Stimulated activated CD8-positive, alpha-beta memory T cell treated with anti-CD3 and anti-CD28 coated beads, Interleukin-4, amount 100 ng/mL, for 4 hours (primary cell): ENCODE results near the gene FGF16.
"Not testable (repeated sequence)": the region's sequence is repeated elsewhere in the genome, so short reads cannot be mapped to it uniquely, and the experiment has no call there.

Experiments
- DNase-seq, 2 donors: peaks; one replicate each; pipeline ENCODE4 v3.0.0-alpha.2; 2020; ENCODE audit warnings: low read depth in 2 of 2, low spot score in 1 of 2

Gene FGF16

DNA sequence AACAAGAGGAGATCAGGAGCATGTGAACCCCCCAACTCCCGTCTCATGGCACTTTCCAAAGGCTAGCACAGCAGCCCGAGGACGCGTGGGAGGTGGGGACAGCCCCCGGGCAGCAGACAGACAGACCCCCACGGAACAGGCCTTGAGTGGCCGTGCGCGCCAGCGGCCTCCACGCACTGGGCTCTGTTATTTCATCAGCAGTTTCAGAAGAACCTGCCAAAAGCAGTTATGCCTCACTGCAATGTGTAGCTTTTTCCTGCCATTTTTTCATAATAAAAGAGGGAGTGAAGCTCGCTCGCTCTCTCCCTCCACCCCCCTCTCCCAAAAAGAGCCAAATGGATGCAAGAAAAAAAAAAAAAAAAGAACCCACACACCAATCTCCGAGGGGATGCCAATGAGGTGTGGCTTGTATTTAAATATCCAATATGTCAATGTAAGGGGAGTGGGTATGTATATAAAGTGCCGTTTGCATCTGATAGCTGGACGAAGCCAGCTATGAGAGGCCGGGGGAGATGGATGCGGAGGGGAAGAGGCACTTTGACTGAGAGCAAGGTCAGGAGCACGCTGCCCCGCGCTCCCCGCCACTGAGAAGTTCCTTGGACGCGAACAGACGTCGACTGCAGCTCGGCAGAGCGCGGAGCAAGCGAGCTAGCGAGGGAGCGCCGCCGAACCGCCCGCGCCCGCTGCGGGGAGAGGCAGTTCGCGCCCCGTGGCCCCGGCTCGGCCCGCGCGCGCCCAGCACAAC is at the start of gene FGF16:
Gene FGF16 (plus strand): TSS at position 482 of the 745 bp plus-strand sequence. CDS start 286 bp downstream, outside the sequence.
- no peak for DNase-seq

DNA sequence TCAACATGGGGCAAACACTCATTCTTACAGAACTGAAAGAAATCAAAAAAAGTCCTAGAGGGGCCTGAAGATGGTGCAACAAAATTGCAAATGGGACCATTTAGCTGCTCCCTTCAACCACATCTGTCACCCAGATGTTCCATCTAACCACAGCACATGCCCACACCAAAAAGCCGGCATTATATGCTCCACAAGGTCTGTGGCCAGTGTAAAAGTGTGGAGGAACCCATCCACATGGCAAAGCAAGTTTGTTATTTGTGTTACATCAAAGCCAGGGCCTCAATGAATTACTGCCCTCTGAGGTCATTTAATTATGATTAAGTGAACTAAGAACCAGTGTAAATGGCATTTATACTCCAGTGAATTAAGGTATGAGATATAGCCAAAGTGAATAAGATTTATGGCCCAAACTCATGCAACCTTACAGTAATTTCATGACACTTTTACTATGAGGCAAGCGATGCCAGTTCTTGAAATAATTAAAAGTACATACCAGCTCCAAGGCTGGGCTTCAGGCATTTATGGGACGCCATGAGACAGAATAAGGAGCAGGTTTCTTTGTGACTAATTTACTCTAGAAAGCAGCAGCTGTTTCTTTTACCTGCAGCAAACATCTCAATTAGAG is 48.7 kb upstream of the FGF16 start:
- DNase-seq: no peak

DNA sequence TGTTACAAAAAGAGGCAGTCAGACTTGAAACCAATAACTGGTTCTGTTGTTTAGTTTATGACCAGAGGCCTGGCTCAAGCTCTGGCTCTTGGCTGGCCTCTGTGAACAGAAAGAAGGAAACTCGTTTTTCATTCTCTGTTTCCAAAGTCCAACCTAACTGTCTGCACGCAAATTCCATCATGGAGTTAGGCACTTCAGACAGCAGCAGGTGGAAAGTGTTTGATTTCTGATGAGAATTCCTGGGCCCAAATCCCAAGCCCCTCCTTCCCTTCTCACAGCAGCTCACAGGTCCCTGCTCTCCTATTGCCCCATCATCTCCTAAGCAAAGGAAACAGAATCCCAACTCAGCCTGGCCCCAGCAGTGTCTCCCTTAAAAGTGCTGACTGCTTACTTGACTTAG is 42.8 kb upstream of the FGF16 start:
- DNase-seq: no peak

DNA sequence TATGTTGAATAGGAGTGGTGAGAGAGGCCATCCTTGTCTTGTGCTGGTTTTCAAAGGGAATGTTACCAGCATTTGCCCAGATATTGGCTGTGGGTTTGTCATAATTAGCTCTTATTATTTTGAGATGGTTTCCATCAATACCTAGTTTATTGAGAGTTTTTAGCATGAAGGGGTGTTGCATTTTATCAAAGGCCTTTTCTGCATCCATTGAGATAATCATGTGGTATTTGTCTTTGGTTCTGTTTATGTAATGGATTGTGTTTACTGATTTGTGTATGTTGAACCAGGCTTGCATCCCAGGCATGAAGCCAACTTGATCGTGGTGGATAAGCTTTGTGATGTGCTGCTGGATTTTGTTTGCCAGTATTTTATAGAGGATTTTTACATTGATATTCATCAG is 39.4 kb upstream of the FGF16 start:
- DNase-seq: not testable (repeated sequence)

DNA sequence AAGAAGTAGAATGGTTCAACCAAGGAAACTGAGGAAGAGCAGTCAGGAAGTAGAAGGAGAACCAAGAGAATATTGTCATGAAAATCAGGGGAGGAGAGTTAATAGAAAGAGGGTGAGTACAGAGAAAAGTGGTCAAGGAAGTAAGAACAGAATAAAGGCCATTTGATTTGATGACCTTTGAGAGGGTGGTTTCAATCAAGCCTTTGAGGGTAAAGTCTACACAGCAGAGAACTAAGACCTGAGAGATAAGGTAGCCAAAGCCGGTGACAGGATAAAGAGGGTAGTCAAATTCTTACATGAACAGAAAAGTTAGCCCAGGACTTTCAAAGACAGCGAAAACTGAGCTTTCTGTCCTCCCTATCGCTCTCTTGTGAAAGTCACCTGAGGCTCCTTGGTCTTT is 34.6 kb upstream of the FGF16 start:
- DNase-seq: no peak

DNA sequence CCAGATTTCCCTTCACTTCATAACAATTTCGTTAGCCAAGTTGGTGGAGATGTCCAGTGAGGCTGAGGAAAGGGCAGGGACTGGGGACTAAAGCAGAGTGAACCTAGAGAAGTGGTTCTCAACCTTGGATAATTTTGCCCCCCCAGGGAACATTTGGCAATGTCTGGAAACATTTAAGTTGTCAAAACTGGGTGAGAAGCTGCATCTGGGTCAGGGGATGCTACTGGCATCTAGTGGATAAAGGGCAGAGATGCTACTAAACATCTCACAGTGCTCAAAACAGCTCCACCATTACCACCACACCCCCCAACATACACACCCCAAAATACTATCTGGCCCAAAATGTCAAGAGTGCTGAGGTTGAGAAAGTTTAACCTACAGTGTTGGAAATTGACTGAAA is 32.0 kb upstream of the FGF16 start:
- DNase-seq: no peak

DNA sequence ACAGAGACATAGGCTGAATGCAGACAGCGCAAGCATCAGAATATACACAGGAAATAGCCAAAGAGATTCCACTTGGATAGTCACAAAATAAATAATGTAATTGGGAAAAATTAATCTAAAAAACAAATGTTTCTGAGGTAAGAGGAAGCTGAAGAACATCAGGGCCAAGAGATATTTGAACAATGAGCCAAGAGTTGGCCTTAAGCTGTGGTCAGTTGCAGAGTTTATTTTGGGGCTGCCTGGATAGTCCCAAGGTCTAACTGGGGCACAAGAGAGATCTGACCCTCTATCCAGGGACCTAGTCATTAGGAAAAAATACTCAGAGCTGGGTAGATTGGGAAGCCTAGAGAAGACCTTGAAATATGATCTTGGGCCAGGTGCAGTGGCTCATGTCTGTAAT is 31.3 kb upstream of the FGF16 start:
- DNase-seq: no peak

DNA sequence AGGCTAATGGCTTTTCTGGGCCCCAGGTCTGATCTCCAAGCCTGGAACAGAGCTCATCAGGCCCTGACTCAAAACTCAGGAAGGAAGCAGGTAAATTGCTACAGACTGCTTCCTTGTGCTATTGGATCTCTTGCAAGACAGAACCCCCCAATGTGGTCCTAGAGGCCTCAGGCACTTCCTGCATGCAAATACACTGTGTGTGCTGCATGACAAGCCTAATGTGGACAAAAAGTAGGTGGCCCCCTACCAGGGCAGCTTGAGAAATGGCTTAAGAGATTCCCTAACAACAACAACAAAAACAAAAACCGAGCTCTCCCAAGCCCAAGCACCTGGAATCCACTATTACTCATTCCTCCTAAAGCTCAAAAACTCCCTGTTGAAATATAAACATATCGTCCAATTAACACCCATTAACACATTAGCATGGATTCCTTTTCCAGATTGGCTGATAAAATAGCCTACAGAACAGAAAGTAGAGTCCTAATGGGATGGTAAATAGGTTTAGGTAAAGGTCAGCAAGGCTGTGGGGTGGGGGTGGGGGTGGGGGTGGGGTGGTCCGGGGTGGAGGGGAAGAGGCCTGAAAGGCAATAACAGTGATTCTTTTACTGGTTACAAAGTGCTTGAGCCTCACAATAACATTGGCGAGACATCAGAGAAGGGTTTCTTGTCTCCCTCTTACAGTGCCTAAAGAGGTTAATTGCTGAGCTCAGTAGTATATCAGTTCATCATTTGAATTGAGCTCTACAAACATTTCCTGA is 24.1 kb upstream of the FGF16 start:
- no peak for DNase-seq

DNA sequence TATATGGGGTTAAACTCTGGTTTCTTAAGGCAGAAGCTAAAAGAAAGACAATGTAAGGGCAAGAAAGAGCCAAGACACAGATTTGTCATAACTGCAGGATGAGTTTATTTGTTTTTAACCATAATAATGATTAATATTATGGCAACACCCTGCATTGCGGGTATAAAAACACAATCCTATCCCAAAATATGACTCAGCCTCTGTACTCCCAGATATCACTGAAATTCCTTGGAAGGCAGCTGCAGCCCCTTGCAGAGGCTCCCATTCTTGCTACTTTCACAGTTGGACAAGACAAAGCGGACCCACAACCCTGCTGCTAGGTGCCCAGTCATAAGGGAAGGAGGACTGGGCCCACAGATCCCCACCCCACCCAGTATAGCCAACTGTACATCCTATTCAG is 20.4 kb upstream of the FGF16 start:
- DNase-seq: no peak

DNA sequence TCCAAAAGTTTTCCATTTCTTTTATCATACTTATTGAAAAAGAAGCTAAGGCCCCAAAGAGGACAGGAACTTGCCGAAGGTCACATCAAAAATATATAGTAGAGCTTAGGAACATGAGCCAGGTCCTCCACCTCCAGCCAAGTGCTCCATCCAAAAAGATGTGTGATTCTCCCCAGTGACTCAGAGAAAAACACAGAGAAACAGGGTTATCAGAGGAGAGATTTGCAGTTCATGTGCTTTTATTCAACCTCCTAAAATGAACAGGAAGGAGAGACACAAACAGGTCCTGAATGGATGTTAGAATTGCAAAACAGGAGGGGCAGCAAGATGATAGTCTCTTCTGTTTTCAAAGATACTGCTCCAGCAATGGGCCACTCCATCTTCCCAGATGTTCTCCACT is 19.6 kb upstream of the FGF16 start:
- no peak for DNase-seq

DNA sequence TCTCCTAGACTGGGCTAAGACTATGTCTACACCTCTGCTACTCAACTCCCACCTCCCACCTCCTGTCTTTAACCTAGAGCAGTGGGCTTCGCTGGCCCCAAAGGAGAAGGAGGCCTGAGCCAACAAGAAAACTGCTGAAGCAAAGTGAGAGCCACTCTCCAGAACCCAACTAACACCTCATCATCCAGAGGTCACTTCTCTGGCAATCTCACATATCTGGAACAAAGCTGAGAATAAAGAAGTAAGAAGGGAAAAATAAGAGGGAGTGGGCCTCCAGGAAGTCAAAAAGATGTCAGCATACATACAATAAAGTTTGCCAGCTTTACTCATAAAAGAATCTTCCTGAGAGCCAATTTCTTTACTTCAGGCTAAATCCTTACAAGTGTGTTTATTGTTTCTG is 18.6 kb upstream of the FGF16 start:
- DNase-seq: no peak

DNA sequence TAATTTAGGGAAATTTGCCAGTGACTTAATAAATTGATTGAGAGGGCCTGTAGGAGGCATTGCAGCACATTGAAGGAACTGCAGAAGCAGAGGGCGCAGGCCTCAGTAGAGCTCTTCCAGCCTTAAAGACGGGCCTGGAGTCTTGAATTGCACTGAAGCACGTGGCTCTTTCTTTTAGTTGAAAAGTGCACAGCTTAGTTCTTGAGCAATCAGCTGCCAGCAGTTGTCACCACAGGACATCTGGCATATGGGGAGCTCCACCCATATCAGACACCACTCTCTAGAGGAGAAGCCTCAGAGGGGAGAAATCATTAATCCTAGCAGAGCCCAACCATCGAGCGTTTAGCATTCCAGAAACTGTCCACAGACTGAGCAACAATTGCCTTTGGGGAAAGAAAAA is 16.0 kb upstream of the FGF16 start:
- DNase-seq: no peak

DNA sequence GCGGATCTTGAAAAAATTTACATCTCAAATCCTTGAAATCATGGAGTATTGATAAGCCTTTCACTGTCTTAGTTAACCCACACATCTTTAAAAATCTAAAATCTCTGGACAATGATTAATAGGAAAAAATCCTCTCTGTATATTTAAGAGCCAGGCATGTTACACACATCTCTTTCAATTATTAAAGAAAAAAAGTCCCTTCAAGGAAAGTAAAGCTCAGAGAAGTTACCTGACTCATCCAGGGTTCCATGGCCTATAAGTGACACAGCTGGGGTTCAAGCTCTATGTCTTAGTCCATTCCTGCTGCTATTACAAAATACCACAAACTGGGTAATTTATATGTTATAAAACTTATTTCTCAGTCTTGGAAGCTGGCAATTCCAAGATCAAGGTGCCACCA is 14.2 kb upstream of the FGF16 start:
- no peak for DNase-seq

DNA sequence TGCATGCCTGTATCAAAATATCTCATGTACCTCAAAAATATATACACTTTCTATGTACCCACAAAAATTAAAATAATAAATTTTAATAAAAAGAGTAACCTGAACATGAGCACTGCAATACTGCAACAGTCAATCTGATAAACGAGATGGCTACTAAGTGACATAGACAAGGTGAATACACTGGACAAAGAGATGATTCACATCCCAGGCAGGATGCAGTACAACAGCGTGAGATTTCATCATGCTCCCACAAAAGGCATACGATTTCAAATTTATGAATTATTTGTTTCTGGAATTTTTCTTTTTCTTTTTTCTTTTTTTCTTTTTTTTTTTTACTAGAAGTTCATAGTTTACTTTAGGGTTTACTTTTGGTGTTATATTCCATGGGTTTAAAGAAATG is 12.2 kb upstream of the FGF16 start:
- no peak for DNase-seq

DNA sequence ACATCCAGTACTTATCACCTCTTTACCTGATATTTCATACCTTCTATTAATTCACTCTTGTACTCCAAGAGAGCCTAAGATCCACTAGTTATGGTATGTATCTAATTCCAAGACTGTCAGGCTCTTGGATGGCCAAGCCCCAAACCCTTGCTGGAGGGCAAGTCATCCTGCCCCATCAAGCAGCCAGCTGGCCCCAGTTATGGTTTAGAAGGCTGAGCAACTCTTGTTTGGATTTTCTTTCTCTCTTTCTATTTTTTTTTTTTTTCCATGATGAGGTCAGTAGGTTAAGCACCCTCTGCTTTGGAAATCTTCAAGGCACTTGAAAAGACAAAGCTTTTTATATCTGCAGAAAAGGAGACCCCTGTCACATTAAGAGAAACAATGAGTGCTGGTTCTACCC is 10.9 kb upstream of the FGF16 start:
- DNase-seq: no peak

DNA sequence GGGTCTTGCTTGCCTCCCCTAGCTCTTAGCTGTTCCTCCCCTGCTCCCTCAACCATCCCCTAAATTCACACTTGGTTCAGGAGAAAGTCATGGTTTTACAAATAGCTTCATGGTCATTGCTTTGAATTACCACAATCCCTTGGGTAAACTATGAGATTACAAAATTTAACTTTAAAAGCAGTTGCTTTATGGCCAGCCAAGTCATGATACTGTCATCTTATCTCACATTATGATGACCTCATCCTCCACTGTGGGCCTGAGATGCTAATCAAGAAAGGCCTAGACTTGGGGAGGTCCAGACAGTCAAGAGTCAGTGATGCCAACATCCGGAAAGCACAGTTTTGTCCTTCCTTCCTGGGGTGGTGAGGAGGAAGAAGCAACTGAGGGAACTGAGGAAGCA is 10.5 kb upstream of the FGF16 start:
- DNase-seq: no peak

DNA sequence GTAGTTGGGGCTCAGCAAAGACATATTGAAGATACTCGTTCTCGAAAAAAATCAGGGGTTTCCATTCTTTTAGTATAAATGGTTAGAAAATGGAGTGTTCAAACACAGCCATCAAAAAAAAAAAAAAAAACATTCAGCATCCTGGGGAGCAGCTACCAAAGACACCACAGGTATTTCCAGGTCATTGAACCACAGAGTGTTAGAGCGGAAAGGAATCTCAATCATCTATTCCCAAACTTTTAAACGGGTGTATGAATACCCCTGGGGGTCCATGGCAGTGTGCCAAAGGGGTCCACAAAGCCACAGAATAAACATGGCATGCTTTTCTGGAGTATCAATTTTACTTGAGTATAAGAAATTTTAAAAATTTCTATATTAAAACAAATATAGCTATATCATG is 6.9 kb upstream of the FGF16 start:
- DNase-seq: no peak

DNA sequence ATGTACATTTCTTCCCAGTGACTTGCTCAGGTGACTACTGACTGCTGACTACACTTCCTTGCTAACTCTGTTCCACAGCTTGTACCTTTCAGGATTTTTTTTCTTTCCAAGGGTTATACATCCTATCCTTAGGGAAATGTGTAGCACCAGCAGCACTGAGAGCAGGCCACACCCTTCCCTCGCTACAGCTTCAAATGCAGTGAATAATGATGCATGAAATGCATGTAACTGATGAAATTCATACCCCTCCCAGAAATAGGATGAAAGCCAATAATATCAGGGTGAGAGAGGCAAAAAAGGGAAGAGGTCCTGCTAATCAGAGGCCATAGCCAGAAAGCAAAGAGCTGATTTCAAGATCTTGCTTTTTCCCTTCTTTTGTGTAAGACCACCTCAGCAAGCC is 6.2 kb upstream of the FGF16 start:
- DNase-seq: no peak

DNA sequence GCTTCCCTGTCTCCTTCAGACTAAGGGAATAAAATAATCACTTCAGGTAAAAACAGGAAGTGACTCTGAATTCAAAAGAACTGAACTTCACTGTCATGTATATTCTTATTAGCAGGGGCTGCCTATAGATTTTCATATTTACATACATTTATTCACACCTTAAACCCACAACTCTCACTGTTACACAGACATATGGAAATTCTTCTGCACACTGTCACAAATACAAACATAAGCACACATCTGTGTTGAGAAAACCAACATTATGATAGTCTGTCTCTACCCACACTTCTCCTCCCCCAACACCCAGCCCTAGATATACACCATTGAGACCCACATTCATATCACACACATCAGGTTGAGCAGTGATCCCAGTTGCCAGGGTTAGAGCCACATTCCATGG is 5.7 kb upstream of the FGF16 start:
- DNase-seq: no peak

DNA sequence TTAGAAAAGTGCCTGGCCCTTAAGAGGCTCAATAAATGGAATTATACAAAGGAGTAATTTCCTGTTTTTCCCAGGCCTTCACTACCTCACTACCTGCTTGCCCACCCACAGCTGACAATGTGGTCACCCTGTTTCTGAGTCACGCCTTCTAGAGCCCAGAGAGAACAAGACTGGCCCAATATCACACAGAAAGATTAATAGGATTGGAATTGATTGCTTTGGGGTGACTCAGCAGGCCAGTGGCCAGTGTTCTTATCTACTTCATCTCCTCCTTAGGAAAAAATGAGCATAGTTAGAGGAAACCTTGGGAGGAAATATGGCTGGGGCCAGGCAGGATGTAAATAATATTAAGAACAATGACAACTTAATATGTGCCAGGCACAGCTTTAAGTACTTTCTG is 4.5 kb upstream of the FGF16 start:
- DNase-seq: no peak

DNA sequence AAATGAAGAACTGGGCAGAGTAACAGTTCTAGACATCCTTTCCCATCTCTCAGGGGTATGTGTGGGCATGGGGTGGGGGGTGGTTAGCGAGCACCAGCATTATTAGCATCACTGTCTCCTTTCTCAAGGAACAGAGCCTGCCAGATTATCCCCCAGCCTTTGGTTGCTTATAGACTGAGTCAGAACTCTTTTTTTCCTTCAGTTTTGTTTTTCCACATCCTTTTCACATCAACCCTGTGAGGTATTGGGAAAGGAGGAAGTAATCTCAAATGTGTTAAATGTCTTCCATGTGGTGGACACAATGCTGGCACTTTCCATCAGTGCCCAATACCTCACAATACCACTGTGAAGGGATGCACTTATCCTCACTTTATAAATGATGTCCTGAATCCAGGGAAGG is 3.1 kb upstream of the FGF16 start:
- no peak for DNase-seq

DNA sequence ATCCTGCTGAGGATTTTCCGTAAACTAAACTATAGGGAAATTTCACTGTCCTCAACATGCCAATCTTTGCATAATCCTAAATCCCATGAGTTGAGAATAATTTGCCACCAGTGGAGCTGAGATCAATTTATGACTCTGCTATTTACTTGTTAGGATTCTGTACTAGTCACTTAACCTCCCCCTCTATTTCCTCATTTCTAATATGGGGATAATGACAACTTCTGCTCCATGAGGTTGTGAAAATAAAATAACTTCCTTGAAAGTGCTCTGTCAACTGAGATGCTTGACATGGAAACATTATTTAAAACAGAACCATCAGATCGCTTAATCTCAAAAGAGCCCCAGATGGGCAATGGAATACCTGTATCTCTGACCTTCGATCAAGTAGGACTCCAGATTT is 2.6 kb upstream of the FGF16 start:
- no peak for DNase-seq
